AG08396 (cell line): Measurements from ENCODE around the gene DDX25.
A peak's percentile ranks its signal among the peaks of the same experiment; 100 is the strongest.

Experiments
- DNase-seq: peaks from one replicate; pipeline ENCODE4 v3.0.0; 2012; ENCODE audit warnings: low spot score, mixed read lengths

The DDX25 gene

GRCh38 chr11:125950696-125951651 is 46.7 kb downstream of the DDX25 start:
- peak; percentile 41 for DNase-seq

GRCh38 chr11:125951731-125952130 is 47.4 kb downstream of the DDX25 start:
- no peak for DNase-seq

GRCh38 chr11:125952559-125952958 is 48.3 kb downstream of the DDX25 start:
- DNase-seq = no peak

GRCh38 chr11:125952973-125953372 is 48.7 kb downstream of the DDX25 start:
- DNase-seq = no peak

GRCh38 chr11:125953401-125953935 is 49.2 kb downstream of the DDX25 start:
- DNase-seq = no peak

GRCh38 chr11:125954123-125954944 is 50.0 kb downstream of the DDX25 start:
- DNase-seq = no peak

GRCh38 chr11:125954945-125955640 is 50.8 kb downstream of the DDX25 start:
- DNase-seq = no peak

GRCh38 chr11:125955856-125956255 is 51.5 kb downstream of the DDX25 start:
- no peak for DNase-seq

GRCh38 chr11:125956391-125957134 is 52.3 kb downstream of the DDX25 start:
- DNase-seq = no peak

GRCh38 chr11:125957618-125958332 is 53.5 kb downstream of the DDX25 start:
- no peak for DNase-seq

- no peak for DNase-seq
Measured at GRCh38 chr11:125958872-125959400, 54.6 kb downstream of the DDX25 start.

- DNase-seq = no peak
Measured at GRCh38 chr11:125959511-125959910, 55.2 kb downstream of the DDX25 start.

GRCh38 chr11:125959931-125960330 is 55.6 kb downstream of the DDX25 start:
- no peak for DNase-seq

- DNase-seq = no peak
Measured at GRCh38 chr11:125960771-125961170, 56.5 kb downstream of the DDX25 start.

- no peak for DNase-seq
Measured at GRCh38 chr11:125967515-125967914, 63.2 kb downstream of the DDX25 start.

- DNase-seq = no peak
Measured at GRCh38 chr11:125968354-125968753, 64.0 kb downstream of the DDX25 start.

GRCh38 chr11:125971618-125972017 is 67.3 kb downstream of the DDX25 start:
- DNase-seq = no peak

GRCh38 chr11:125974284-125974683 is 70.0 kb downstream of the DDX25 start:
- no peak for DNase-seq

GRCh38 chr11:125975634-125976033 is 71.3 kb downstream of the DDX25 start:
- no peak for DNase-seq

GRCh38 chr11:125976156-125976555 is 71.8 kb downstream of the DDX25 start:
- no peak for DNase-seq
